GM12865 (cell line): Measurements from ENCODE around the gene IFT43.

ENCODE experiments used
- DNase-seq: peaks from one replicate; pipeline ENCODE4 v3.0.0; 2010; ENCODE audit warnings: low read depth
- H3K4me3 ChIP-seq: 2 replicates; pipeline ENCODE4 v1.5.1; 2011; ENCODE audit warnings: mild to moderate bottlenecking, low read depth, low read length, control low read depth
- TF ChIP-seq, protein P1 (sequence below): IDR thresholded peaks from 2 replicates; pipeline ENCODE4 v1.5.1; 2011; ENCODE audit warnings: low read length, control low read depth, low read depth, inconsistent platforms; ENCODE audit not compliant: insufficient read depth; ENCODE audit errors: missing control alignments

Gene IFT43

DNA sequence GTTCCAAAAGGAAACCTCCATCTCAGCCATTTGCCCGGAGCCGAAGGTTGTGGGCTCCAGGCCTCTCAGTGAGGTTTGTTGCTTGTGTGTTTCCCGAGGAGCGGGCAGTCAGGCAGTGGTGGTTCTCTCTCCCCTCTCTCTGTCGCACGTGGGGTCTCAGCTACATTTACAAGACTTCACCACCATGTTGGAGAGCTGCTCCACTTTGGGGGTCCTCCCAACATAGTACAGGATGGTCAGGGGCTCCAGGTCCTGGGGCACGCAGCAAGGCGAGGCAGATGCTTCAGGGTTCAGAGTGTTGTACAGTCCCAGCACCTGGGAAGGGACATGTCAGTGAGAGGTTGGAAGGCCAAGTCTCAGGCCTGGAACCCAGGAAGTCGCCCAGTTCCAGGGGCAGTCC is 26.5 kb upstream of the IFT43 start:
- no peak for DNase-seq
- H3K4me3 ChIP-seq: no peak overlapping the region
- TF ChIP-seq, protein P1, sequence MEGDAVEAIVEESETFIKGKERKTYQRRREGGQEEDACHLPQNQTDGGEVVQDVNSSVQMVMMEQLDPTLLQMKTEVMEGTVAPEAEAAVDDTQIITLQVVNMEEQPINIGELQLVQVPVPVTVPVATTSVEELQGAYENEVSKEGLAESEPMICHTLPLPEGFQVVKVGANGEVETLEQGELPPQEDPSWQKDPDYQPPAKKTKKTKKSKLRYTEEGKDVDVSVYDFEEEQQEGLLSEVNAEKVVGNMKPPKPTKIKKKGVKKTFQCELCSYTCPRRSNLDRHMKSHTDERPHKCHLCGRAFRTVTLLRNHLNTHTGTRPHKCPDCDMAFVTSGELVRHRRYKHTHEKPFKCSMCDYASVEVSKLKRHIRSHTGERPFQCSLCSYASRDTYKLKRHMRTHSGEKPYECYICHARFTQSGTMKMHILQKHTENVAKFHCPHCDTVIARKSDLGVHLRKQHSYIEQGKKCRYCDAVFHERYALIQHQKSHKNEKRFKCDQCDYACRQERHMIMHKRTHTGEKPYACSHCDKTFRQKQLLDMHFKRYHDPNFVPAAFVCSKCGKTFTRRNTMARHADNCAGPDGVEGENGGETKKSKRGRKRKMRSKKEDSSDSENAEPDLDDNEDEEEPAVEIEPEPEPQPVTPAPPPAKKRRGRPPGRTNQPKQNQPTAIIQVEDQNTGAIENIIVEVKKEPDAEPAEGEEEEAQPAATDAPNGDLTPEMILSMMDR: no peak

DNA sequence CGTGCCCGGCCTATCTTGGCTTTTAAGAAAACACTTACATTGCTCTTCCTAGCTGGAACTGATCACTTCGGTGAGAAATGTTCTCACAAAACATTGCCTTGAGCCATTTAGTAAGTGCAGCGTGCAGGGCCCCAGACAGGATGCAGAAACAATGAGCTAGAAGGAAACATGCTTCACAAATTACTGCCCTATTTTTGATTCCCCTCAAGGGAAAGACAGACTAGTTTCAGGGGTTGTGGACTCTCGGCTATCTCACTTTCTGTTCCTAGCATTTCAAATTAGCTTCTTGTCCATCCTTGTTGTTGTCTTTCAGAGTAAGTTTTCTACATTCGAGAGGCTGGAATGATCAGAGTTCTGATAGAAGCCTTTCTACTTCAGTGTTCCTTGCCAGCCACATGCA is 25.3 kb upstream of the IFT43 start:
- no peak overlapping the region for H3K4me3 ChIP-seq
- DNase-seq: peak; percentile 91

DNA sequence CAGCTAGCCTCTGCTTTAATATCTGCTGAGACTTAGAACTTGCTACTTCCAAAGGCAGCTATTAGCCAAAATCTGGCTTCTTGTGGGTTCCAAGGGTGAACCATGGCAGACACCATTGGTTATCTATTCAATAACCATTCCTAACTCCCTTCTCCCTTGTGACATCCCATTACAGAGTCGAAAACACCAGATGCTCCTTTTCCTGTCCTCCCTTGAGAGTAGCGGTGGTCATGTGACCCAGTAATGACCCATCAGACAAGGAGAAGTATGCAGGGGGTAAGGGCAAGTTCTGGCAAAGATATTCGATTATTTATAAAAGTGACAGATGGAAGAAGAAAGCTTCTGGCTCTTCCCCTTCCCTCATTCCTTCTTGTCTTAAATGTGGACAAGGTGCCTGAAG is 23.9 kb upstream of the IFT43 start:
- H3K4me3 ChIP-seq: no peak overlapping the region
- DNase-seq: no peak
- TF ChIP-seq, protein P1: no peak

More for the DNA sequence above, 25.3 kb upstream of the IFT43 start:
- TF ChIP-seq, protein P1: no peak

GRCh38 chr14:75967866-75968265 is 17.7 kb upstream of the IFT43 start:
- no peak overlapping the region for H3K4me3 ChIP-seq
- TF ChIP-seq, protein P1: no peak
- no peak for DNase-seq

DNA sequence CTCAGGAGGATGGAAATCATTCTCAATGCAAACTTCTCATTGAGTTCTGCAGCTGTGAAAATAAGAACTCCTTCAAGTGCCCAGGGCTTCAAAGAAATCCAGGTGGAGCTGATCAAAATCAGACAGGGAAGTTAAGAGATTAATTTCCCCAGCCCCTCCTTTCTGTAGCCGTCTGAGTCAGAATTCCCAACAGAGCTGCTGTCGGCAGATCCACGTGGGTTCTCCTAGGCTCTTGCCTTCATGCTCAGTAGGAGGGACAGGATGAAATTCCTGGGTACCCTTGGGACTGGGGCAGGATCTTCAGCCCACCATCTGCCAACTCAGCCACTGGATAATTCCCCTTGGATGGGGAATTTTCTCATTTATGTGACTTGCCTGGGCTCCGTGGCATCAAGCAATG is 17.1 kb upstream of the IFT43 start:
- H3K4me3 ChIP-seq: no peak overlapping the region
- TF ChIP-seq, protein P1: no peak
- no peak for DNase-seq

DNA sequence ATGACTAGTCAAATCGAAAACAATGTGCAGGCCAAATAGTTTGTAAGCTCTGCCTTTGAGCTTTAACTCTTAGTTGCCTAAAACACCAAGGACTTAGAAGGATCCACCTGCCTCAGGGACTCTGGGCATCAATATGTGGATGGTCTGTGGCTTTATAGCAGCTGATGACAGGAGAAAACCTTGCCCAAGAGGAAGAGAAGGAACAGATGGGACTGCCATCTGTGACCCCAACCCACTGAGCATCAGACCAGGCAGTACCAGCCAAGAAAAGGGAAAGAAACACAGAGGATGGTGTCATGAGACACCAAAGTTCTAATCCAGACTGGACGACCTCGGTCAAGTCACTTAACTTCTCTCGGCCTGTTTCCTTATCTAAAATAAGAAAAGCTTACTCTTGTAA is 16.4 kb upstream of the IFT43 start:
- no peak overlapping the region for H3K4me3 ChIP-seq

GRCh38 chr14:75969891-75970290 is 15.7 kb upstream of the IFT43 start:
- DNase-seq: no peak
- TF ChIP-seq, protein P1: no peak
- no peak overlapping the region for H3K4me3 ChIP-seq

More for the DNA sequence above, 16.4 kb upstream of the IFT43 start:
- TF ChIP-seq, protein P1: no peak
- DNase-seq: no peak
